ENCODE results near the gene SIDT1.

The SIDT1 gene

GRCh38 chr3:113638910-113639309 lies 106.6 kb downstream of the SIDT1 start:
- DNase-seq, result no peak

- no peak for DNase-seq
Observed at GRCh38 chr3:113643583-113643982, 111.2 kb downstream of the SIDT1 start.

- DNase-seq, result no peak
Observed at GRCh38 chr3:113648524-113648923, 116.2 kb downstream of the SIDT1 start.

- no peak for DNase-seq
Observed at GRCh38 chr3:113649174-113649845, 117.0 kb downstream of the SIDT1 start.

- DNase-seq, result no peak
Observed at GRCh38 chr3:113654310-113654709, 122.0 kb downstream of the SIDT1 start.

GRCh38 chr3:113654851-113655250 lies 122.5 kb downstream of the SIDT1 start:
- no peak for DNase-seq

- DNase-seq, result no peak
Observed at GRCh38 chr3:113658107-113658506, 125.8 kb downstream of the SIDT1 start.

GRCh38 chr3:113659101-113659541 lies 126.8 kb downstream of the SIDT1 start:
- DNase-seq, result no peak

GRCh38 chr3:113659996-113660395 lies 127.6 kb downstream of the SIDT1 start:
- DNase-seq, result no peak

GRCh38 chr3:113660458-113660857 lies 128.1 kb downstream of the SIDT1 start:
- DNase-seq, result no peak

- DNase-seq, result no peak
Observed at GRCh38 chr3:113660896-113661295, 128.5 kb downstream of the SIDT1 start.

- DNase-seq, result no peak
Observed at GRCh38 chr3:113662824-113663223, 130.5 kb downstream of the SIDT1 start.

GRCh38 chr3:113663324-113663750 lies 131.0 kb downstream of the SIDT1 start:
- no peak for DNase-seq

GRCh38 chr3:113663761-113664160 lies 131.4 kb downstream of the SIDT1 start:
- no peak for DNase-seq

- DNase-seq, result no peak
Observed at GRCh38 chr3:113664523-113665094, 132.3 kb downstream of the SIDT1 start.

GRCh38 chr3:113668015-113668414 lies 135.7 kb downstream of the SIDT1 start:
- DNase-seq, result peak; percentile 59

GRCh38 chr3:113673593-113673992 lies 141.2 kb downstream of the SIDT1 start:
- DNase-seq, result no peak

- DNase-seq, result no peak
Observed at GRCh38 chr3:113676261-113676660, 143.9 kb downstream of the SIDT1 start.

GRCh38 chr3:113677737-113678136 lies 145.4 kb downstream of the SIDT1 start:
- DNase-seq, result no peak

- no peak for DNase-seq
Observed at GRCh38 chr3:113678773-113679172, 146.4 kb downstream of the SIDT1 start.

All from left hindlimb (tissue), 1 donor.